ENCODE results near the gene NPHP4. TPM values are rescaled to one million over a fixed set of nuclear protein-coding genes. Genes with fewer than 3 reads are reported as not detected.
"Not testable (repeated sequence)": the region's sequence is repeated elsewhere in the genome, so short reads cannot be mapped to it uniquely, and the experiment has no call there.

The NPHP4 gene
- polyA plus RNA-seq, 1 of the 3 experiments (the other 2 are of a cell fraction) = 7.0 TPM

DNA sequence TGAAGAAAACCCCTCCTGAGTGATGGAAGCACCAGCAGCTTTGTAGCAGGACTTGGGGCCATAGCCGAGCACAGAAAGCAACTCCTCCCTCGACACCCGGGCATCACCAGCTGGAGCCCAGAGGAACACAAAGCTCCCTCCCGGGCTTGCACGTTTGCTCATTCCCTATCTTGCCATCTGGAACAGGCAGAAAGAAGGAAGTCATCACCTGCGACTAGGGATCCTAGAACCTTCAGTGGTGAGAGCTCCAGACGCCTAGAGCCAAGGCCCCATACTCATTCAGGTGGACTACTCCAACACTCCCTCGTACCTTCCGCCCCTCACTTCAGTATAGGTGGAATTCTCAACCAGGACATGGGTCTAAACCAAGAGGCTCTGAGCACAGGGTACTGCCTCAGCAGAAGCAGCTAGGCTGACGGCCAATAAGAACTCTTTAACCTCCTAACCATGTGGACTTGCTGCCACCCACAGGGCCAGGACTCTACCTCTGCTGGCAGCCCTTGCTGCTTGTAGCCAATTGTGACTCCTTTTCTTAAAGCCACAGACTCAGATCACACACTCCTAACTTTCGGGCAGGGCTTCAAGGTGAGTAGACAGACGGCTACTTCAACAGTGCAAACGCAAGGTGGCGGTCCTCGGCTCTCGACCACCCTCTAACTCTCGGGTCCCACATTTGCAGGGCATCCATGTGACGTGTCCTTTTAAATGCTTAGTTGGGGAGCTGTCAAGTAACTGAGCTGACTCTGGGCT lies 65.4 kb downstream of the NPHP4 start:
- no peaks in the 10 kb centered on the region for H3K79me2 ChIP-seq (ENCODE audit: insufficient read depth)
- peaks cover 5 to 18% of the 10 kb centered on the region in 2 experiments for H3K36me3 ChIP-seq (replicated peaks in 1 of 2; ENCODE audit: control insufficient read depth in 1 of 2, insufficient read depth in 2 of 2, low read length in 1 of 2)
- H3K4me3 ChIP-seq (ENCODE audit: low read depth in 2 of 2, low read length in 1 of 2) = no peak overlapping the region
- ChIA-PET CTCF (interaction anchor here (1.1 to 2.7 kb wide), 4 partner anchors 10 to 1274 kb away, joined by 3 to 10 read pairs (median 4); no protein-coding TSS in a partner anchor), POLR2A (no interaction called here)
- TF ChIP-seq RCOR1 (IDR thresholded peaks at IDR 0.05; ENCODE audit: low read length) = no peak
- WGBS (ENCODE audit: low lambda C conversion rate) = 90% methylated on average over 14 of the region's 18 CpGs
- no peak overlapping the region for H2AFZ ChIP-seq (ENCODE audit: low read depth)
- H3K4me1 ChIP-seq (ENCODE audit: control insufficient read depth in 1 of 2, insufficient read depth in 2 of 2, low read depth in 1 of 2, low read length in 1 of 2) = peaks cover 0 to 2% of the 10 kb centered on the region in 2 experiments; a peak in 1 of 4 replicates
- H3F3A ChIP-seq (replicated peaks; ENCODE audit: insufficient read depth) = peaks cover 6% of the 10 kb centered on the region
- H3K9me2 ChIP-seq = no peaks in the 10 kb centered on the region
- H3K9me3 ChIP-seq = no peaks in the 10 kb centered on the region
- H3K27me3 ChIP-seq (ENCODE audit: insufficient read depth) = no peaks in the 10 kb centered on the region
- H3K27ac ChIP-seq (ENCODE audit: low read depth in 2 of 2, low read length in 1 of 2) = no peak overlapping the region
- DNase-seq = no peak
- H4K20me1 ChIP-seq (ENCODE audit: insufficient read depth) = no peaks in the 10 kb centered on the region
- H3K9ac ChIP-seq = no peak overlapping the region
- no peak overlapping the region for H3K4me2 ChIP-seq

DNA sequence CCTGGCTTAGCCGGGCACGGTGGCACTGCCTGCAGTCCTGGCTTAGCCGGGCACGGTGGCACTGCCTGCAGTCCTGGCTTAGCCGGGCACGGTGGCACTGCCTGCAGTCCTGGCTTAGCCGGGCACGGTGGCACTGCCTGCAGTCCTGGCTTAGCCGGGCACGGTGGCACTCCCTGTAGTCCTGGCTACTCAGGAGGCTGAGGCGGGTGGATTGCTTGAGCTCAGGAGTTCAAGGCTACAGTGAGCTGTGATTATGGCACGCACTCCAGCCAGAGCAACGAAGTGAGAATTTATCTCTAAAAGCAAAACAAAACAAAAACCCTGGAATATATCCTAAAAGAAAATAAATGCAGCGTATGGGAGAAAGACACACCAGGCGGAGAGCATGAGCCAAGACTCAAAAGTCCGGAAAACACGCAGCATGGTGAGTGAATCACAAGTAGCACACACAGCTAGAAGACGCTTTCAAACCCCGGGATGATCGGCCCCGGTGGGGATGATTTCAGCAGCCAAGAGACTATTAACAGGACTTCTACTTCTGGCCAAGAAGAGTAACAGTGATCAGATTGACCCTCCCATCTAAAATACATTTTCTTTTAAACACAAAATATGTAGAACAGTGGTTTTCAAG lies 69.4 kb downstream of the NPHP4 start:
- POLR2A ChIA-PET; H3K4me2 ChIP-seq; H3K9me2 ChIP-seq; H3K27me3 ChIP-seq (ENCODE audit: insufficient read depth); H3K27ac ChIP-seq (ENCODE audit: low read depth in 2 of 2, low read length in 1 of 2); DNase-seq; H3K9me3 ChIP-seq; H3K4me1 ChIP-seq (ENCODE audit: control insufficient read depth in 1 of 2, insufficient read depth in 2 of 2, low read depth in 1 of 2, low read length in 1 of 2); H2AFZ ChIP-seq (ENCODE audit: low read depth); H4K20me1 ChIP-seq (ENCODE audit: insufficient read depth); H3K9ac ChIP-seq; H3K79me2 ChIP-seq (ENCODE audit: insufficient read depth); H3K36me3 ChIP-seq (replicated peaks in 1 of 2; ENCODE audit: control insufficient read depth in 1 of 2, insufficient read depth in 2 of 2, low read length in 1 of 2); H3K4me3 ChIP-seq (ENCODE audit: low read depth in 2 of 2, low read length in 1 of 2); H3F3A ChIP-seq (replicated peaks; ENCODE audit: insufficient read depth): not testable (repeated sequence)
- WGBS (ENCODE audit: low lambda C conversion rate) = 97% methylated on average over 14 of the region's 21 CpGs
- CTCF ChIA-PET = interaction anchor here (1.0 to 3.1 kb wide), 3 partner anchors 12 to 413 kb away, joined by 3 to 8 read pairs (median 4); no protein-coding TSS in a partner anchor

DNA sequence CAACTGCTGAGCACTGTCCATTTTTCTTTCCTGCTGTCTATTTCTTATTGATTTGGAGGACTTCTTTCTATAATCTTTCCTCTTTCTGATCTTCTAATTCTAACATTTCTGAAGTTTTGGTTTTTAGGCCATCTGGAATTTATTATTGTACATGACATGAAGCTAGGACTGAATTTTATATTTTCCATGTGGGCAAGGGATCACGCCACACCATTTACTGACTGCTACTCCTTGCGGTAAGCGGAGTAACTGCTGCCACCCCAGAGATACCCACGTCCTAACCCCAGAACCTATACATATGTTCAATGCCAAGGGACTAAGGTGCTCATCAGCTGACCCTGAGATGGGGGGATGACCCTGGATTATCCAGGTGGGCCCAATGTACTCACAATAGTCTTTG lies 70.6 kb downstream of the NPHP4 start:
- Histone ChIP-seq H3K9ac (no peak overlapping the region), H3K4me2 (no peak overlapping the region), H3K79me2 (ENCODE audit: insufficient read depth) (no peaks in the 10 kb centered on the region), H3K27ac (ENCODE audit: low read depth in 2 of 2, low read length in 1 of 2) (no peak overlapping the region), H3K36me3 (replicated peaks in 1 of 2; ENCODE audit: control insufficient read depth in 1 of 2, insufficient read depth in 2 of 2, low read length in 1 of 2) (no peaks in the 10 kb centered on the region), H3K9me3 (no peaks in the 10 kb centered on the region), H2AFZ (ENCODE audit: low read depth) (no peak overlapping the region), H4K20me1 (ENCODE audit: insufficient read depth) (no peaks in the 10 kb centered on the region), H3K4me1 (ENCODE audit: control insufficient read depth in 1 of 2, insufficient read depth in 2 of 2, low read depth in 1 of 2, low read length in 1 of 2) (peaks cover 0 to 4% of the 10 kb centered on the region in 2 experiments; a peak in 1 of 4 replicates), H3F3A (replicated peaks; ENCODE audit: insufficient read depth) (no peaks in the 10 kb centered on the region), H3K27me3 (ENCODE audit: insufficient read depth) (no peaks in the 10 kb centered on the region), H3K9me2 (no peaks in the 10 kb centered on the region), H3K4me3 (ENCODE audit: low read depth in 2 of 2, low read length in 1 of 2) (no peak overlapping the region)
- DNase-seq = no peak
- TF ChIP-seq EP300 (IDR thresholded peaks at IDR 0.05; ENCODE audit: borderline replicate concordance in 1 of 2, low read depth in 1 of 2, low read length in 1 of 2) (no peak), RCOR1 (IDR thresholded peaks at IDR 0.05; ENCODE audit: low read length) (no peak), MEF2A (IDR thresholded peaks at IDR 0.05; ENCODE audit: borderline replicate concordance, low read depth) (no peak), FOSL2 (IDR thresholded peaks at IDR 0.05; ENCODE audit: borderline replicate concordance, low read depth) (no peak), SIN3A (IDR thresholded peaks at IDR 0.05; ENCODE audit: borderline replicate concordance, low read depth, low read length) (no peak), GABPA (IDR thresholded peaks at IDR 0.05; ENCODE audit: low read depth) (no peak), NRF1 (IDR thresholded peaks at IDR 0.05; ENCODE audit: low read depth, low read length) (no peak)
- TF ChIP-seq, protein P1, sequence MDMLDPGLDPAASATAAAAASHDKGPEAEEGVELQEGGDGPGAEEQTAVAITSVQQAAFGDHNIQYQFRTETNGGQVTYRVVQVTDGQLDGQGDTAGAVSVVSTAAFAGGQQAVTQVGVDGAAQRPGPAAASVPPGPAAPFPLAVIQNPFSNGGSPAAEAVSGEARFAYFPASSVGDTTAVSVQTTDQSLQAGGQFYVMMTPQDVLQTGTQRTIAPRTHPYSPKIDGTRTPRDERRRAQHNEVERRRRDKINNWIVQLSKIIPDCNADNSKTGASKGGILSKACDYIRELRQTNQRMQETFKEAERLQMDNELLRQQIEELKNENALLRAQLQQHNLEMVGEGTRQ (IDR thresholded peaks at IDR 0.05; ENCODE audit: borderline replicate concordance, low read depth, low read length) = no peak
- TF ChIP-seq, protein P2, sequence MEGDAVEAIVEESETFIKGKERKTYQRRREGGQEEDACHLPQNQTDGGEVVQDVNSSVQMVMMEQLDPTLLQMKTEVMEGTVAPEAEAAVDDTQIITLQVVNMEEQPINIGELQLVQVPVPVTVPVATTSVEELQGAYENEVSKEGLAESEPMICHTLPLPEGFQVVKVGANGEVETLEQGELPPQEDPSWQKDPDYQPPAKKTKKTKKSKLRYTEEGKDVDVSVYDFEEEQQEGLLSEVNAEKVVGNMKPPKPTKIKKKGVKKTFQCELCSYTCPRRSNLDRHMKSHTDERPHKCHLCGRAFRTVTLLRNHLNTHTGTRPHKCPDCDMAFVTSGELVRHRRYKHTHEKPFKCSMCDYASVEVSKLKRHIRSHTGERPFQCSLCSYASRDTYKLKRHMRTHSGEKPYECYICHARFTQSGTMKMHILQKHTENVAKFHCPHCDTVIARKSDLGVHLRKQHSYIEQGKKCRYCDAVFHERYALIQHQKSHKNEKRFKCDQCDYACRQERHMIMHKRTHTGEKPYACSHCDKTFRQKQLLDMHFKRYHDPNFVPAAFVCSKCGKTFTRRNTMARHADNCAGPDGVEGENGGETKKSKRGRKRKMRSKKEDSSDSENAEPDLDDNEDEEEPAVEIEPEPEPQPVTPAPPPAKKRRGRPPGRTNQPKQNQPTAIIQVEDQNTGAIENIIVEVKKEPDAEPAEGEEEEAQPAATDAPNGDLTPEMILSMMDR (IDR thresholded peaks at IDR 0.05) = no peak
- TF ChIP-seq, protein P3, sequence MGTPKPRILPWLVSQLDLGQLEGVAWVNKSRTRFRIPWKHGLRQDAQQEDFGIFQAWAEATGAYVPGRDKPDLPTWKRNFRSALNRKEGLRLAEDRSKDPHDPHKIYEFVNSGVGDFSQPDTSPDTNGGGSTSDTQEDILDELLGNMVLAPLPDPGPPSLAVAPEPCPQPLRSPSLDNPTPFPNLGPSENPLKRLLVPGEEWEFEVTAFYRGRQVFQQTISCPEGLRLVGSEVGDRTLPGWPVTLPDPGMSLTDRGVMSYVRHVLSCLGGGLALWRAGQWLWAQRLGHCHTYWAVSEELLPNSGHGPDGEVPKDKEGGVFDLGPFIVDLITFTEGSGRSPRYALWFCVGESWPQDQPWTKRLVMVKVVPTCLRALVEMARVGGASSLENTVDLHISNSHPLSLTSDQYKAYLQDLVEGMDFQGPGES (IDR thresholded peaks at IDR 0.05; ENCODE audit: low read depth, low read length) = no peak
- TF ChIP-seq, protein P4, sequence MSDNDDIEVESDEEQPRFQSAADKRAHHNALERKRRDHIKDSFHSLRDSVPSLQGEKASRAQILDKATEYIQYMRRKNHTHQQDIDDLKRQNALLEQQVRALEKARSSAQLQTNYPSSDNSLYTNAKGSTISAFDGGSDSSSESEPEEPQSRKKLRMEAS (IDR thresholded peaks at IDR 0.05; ENCODE audit: low read depth) = no peak
- TF ChIP-seq, protein P5, sequence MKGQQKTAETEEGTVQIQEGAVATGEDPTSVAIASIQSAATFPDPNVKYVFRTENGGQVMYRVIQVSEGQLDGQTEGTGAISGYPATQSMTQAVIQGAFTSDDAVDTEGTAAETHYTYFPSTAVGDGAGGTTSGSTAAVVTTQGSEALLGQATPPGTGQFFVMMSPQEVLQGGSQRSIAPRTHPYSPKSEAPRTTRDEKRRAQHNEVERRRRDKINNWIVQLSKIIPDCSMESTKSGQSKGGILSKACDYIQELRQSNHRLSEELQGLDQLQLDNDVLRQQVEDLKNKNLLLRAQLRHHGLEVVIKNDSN (IDR thresholded peaks at IDR 0.05; ENCODE audit: borderline replicate concordance, low read depth) = no peak
- 97% methylated on average over 4 of the region's 4 CpGs for WGBS (ENCODE audit: low lambda C conversion rate)
- POLR2A ChIA-PET = no interaction called here
- CTCF ChIA-PET = interaction anchor here (0.7 to 3.1 kb wide), 2 partner anchors 53 to 325 kb away, joined by 3 to 8 read pairs; no protein-coding TSS in a partner anchor
